Daoy (cell line): Measurements from ENCODE around the gene IGSF8. TPM values are rescaled to one million over a fixed set of nuclear protein-coding genes. Genes with fewer than 3 reads are reported as not detected.

Source experiments
- DNase-seq: peaks from one replicate; pipeline ENCODE4 v3.0.0-alpha.2; 2015; ENCODE audit warnings: low read depth
- total RNA-seq: library from RNA; depleted of rRNA; stranded (reverse); fragments of >200 nt; shearing (Covaris generic); gene quantifications from 2 replicates; pipeline ENCODE4 v1.2.3, GENCODE V29; 2014; rRNA removed

Gene IGSF8, protein sequence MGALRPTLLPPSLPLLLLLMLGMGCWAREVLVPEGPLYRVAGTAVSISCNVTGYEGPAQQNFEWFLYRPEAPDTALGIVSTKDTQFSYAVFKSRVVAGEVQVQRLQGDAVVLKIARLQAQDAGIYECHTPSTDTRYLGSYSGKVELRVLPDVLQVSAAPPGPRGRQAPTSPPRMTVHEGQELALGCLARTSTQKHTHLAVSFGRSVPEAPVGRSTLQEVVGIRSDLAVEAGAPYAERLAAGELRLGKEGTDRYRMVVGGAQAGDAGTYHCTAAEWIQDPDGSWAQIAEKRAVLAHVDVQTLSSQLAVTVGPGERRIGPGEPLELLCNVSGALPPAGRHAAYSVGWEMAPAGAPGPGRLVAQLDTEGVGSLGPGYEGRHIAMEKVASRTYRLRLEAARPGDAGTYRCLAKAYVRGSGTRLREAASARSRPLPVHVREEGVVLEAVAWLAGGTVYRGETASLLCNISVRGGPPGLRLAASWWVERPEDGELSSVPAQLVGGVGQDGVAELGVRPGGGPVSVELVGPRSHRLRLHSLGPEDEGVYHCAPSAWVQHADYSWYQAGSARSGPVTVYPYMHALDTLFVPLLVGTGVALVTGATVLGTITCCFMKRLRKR
- 26.0 and 27.6 TPM in 2 replicates for total RNA-seq

DNA sequence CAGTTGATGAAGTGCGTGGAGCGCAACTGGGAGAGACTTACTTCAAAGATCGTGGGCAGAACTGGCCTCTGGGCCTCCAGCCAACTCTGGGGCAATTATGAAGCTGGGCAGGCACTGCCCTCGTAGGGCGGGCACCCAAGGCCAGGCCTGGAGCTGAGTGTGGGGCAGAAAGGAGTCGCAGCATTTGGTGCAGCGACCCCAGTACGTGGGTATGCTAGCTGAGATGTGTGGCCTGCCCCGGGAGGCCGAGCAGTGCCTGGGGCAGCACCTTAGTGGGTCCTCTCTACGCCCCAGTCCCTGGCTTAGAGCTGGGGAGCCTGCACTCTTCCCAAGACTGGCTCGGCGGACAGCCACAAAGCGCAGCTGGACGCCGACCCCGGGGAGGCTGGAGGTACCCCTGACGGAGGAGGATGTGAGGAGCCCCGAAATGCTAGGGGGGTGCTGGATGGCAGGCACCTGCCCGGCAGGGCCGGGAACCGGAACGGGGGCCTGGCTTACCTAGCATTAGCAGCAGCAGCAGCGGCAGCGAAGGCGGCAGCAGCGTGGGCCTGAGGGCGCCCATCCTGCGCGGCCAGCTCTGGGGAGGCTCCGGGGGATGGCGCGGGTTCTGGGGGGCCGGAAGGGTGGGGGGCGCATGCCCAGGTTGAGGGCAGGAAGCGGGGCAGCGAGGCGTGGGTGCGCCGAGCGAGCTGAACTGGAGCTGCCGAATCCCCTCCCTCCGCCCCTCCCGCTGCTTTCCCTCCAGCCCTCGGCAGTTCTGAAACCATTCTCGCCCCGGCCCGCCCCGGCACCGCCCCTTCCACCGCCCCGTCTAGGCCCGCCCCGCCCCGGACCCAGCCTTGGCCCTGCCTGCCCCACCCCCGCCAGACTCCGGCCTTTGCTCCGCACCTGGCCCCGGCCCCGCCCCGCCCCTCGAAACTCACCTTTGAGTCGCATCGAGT, at the start of gene IGSF8:
TSS of gene IGSF8 (minus strand) at position 709 of the 941 bp plus-strand sequence. CDS start at position 562, 147 bp downstream.
- DNase-seq = peak; percentile 86

DNA sequence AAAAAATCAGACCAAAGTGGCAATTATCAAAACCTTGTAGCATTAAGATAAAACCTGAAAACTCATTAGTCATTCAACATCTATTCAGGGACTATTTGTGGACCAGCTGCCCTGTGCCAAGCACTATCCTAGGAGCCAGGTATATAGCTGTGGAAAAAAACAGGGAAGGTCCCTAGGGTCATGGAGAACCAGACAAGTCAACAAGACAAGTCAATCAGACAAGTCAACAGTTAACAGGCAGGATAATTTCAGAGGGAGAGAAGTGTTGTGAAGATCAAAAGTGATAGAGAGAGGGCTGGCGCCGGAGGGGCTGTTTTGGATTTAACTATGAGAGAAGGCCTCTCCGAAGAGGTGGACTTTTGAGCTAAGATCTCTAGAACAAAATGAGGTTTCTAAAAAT, 49.7 kb upstream of the IGSF8 start:
- no peak for DNase-seq

DNA sequence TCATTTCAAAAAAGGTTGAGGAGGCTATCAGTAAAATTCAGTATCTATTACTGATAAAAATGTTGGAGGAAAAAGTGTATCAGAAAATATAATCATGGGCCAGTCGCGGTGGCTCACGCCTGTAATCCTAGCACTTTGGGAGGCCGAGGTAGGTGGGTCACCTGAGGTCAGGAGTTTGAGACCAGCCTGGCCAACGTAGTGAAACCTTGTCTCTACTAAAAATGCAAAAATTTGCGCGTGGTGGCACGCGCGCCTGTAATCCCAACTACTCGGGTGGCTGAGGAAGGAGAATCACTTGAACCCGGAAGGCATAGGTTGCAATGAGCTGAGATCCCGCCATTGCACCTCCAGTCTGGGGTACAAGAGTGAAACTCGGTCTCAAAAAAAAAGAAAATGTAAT, 47.7 kb upstream of the IGSF8 start:
- no peak for DNase-seq

DNA sequence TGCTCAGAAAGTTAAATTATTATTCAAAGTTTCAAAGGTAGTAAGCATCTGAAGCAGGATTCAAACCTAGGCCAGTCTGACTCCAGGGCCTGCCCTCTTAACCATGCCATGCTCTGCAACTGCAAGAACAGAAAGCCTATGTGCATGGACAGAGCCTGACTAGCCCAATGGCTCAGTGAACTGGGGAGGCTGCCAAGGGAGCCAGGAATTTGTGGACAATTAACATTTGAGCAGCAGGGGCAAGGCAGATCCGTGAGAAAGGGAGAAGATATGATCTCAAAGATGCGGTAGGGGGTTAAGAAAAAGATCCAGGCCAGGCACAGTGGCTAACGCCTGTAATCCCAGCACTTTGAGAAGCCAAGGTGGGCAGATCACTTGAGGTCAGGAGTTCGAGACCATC, 46.5 kb upstream of the IGSF8 start:
- no peak for DNase-seq

DNA sequence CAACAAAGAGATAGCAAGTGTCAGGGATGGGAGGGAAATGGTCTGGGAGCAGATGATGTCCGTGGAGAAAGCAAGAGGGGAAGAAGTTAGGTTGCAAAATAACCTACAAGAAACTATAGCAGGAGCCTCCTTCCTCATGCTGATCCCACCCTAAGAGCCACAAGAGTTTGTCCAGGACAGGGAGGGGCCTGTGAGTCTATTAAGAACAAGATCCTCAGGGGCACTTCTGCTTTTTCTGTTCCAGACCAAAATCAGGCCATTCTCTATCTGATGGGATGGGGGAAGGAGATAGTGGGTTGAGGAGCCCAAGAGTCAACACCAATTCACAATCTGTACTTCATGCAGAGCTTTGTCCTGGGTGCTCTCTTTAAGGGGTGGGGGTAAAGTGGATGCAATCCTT, 45.3 kb upstream of the IGSF8 start:
- DNase-seq = no peak

DNA sequence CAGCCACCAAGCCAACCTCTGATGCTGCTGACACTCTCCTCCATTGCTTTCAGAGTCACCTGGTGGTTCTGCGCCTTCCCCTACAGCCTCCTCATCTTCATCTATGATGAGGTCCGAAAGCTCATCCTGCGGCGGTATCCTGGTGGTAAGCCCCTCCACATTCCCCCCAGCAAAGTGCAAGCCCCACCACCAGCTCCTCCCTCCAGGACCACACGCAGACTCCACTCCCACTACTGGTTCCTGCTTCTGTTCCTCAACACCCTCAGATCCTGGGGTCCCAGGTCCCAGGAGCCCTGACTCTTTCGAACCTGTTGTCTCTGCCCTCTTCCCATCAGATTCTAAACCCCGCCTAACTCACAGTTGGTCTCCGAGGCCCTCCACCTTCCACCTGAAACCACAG, 41.4 kb upstream of the IGSF8 start:
- DNase-seq = no peak

DNA sequence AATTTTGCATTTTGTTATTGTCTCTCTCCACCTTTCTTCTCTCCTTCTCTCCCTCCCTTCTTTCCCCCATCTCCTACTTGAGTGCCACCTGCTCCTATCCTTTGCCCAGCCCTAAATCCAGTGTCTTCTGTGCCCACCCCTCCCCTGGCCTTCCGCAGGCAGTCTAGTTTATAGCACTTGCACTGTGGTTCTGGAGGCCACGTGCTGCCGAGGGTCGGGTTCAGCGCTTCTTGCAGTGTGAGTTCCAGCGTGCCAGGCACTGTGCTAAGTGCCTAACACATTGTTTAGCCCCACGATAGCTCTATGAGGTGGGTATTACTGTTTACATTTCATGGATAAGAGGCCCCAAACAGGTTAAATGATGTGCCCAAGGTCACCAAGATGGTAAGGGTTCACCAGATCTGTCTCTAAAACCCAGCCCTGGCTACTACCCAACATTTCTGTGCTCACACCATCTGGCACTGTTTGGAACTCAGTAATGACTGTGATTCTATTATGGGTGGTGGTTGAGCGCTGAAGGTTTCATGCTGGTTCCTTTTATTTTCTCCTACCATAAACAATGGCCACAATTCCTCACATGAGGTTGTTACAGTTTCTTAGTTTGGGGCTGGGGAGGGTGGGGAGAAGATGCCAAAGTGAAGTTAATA, 38.9 kb upstream of the IGSF8 start:
- DNase-seq = no peak

DNA sequence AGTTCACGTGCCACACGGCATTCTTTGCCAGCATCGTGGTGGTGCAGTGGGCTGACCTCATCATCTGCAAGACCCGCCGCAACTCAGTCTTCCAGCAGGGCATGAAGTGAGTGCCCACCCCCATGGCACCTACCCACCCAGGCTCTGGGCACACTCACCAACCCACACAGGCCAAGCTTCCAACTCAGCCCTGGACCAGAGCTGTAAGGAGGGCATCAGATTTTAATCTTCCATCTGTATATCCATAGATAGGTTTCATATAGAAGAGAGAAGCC, 38.4 kb upstream of the IGSF8 start:
- DNase-seq = no peak

DNA sequence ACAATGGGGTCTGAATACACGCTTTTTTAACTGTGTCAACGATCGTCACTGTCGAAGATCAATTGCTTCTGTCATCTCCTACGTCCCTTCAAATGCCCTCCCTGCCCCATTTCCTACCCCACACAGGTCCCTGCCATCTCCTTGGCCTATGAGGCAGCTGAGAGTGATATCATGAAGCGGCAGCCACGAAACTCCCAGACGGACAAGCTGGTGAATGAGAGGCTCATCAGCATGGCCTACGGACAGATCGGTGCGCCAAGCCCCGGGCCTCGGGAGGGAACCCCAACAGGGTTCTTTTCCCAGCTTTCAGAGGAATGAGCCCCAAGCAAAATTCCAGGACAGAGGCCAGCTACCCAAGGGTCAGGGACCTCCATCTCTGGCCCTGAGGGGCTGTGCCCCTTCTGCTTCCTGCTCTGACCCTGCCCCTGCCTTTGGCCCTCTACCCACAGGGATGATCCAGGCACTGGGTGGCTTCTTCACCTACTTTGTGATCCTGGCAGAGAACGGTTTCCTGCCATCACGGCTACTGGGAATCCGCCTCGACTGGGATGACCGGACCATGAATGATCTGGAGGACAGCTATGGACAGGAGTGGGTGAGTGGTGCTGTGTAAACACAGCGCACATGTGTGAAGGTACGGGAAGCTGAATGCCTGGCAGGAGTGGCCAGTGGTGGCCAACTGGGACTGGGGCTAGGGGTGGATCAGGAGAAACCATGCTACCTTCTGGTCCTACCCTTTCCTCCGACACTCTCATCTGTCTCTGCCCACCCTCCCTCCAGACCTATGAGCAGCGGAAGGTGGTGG, 37.9 kb upstream of the IGSF8 start:
- DNase-seq = no peak

DNA sequence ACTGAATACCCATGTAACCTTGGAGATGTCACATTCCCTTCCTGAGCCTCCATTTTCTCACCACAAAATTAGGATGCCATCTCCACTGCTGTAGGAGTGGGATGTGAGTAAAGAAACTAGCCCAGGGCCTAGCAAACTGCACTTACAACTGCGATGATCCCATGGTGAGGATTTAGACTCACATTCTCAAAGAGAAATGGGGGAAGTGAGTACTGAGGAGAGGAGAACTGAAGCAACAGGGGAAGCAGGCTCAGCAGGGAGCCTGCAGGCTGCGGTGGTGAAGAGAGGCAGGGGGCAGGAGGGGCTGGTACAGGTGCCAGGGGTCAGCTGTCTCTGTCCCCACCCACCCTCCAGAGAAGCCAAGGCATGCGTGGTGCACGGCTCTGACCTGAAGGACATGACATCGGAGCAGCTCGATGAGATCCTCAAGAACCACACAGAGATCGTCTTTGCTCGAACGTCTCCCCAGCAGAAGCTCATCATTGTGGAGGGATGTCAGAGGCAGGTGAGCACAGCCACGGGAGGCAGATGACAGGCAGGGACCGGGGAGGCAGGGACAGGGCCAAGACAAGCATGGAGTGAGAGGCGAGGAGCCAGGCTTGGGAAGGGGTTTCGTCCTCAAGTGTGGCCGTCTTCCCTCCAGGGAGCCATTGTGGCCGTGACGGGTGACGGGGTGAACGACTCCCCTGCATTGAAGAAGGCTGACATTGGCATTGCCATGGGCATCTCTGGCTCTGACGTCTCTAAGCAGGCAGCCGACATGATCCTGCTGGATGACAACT, 36.6 kb upstream of the IGSF8 start:
- DNase-seq = no peak

DNA sequence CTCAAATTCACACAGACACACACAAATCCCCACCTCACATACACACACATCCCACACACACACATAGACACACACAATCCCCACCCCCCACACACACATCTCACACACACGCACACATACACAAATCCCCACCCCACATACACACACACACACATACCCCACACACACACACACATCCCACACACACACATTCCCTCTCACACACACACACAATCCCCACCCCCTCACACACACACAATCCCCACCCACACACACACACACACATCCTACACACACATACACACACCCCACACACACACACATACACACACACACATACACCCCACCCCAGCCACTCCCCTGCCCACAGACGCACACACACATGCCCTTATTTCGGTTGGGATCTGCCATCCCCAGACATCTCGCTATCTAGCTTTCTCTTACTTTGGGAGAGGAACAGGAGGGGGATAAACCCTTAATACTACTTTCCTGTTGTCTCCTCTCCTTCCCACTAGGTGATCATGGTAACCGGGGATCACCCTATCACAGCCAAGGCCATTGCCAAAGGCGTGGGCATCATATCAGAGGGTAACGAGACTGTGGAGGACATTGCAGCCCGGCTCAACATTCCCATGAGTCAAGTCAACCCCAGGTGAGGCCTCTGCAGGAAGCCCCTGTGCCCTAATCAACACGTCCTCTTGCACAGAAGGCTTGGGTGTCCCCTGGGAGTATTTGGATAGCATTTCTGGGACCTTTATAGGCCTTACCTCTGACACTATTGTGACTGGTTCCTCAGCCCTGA, 35.8 kb upstream of the IGSF8 start:
- no peak for DNase-seq

DNA sequence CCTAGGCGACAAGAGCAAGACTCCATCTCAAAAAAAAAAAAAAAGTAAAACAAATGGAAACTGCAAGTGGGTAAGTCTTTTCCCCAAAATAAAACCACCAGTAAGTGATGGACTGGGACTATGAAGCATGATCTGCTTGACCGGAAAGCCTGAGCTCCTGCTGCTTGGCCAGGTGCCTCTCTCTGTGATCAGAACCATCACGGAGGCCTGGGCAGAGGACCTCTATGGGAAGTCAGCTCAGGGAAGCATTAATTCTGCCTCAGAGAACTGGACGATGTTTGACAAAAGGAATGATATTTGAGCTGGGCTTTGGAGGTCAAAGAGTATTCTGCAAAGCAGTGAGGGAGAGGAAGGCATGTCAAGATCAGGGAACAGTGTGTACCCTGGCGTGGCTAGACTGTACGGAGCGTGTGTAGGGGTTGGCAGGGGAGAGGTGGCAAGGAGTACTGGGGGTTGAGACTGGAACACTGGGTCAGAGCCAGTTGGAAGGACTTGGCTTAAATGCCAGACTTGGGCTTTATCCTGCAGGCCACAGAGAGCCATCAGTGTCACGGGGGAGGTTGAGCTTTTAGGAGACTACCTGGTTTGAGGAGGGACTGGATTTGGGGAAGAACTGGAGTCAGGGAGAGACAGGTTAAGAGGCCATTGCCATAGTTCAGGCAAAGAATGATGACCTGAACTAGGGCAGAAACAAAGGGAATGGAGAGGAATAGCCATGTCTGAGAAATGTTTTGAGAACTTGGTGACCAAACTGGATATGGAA, 33.6 kb upstream of the IGSF8 start:
- DNase-seq = no peak

DNA sequence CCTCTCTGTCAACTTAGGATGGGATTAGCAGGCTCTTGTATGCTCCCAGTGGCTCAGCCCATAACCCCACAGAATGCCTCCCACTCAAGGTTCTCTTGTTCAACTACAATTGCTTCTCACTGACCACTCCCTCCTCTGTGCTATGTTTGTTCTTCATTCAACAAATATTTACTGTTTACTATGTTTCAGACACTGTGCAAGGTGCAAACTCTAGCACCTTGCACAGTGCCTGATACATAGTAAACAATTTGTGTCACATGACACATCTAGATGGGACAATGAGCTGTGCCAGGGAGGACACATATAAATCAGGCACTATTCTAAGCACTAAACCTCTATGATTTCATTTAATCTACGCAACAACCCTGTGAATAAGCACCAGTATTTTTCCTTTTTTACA, 32.5 kb upstream of the IGSF8 start:
- DNase-seq = no peak

DNA sequence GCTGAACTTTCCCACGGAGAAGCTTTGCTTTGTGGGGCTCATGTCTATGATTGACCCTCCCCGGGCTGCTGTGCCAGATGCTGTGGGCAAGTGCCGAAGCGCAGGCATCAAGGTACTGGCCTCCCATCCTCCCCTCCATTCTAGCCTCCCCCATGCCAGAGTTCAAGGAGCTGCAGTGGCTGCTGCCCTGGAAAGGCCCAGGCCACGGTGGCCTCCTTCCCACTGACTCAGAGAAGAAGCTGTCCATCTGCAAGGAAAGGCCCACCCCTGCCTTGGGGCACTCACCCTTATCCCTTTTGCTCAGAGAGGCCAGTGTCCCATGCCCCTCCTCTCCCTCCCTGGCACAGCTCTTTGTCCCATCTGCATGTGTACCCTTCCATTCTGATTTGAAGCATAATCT, 32.1 kb upstream of the IGSF8 start:
- DNase-seq = no peak

DNA sequence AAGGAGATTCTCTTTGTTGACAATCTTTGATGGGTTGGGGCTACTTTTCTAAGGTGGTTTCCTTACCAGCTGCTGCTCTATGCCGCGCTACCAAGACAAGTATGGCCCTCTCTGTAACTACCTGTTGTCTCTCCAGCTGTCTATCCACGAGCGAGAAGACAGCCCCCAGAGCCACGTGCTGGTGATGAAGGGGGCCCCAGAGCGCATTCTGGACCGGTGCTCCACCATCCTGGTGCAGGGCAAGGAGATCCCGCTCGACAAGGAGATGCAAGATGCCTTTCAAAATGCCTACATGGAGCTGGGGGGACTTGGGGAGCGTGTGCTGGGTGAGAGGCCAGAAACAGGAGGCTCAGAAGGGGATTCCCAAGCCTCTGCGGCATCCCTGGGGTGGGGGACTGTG, 31.5 kb upstream of the IGSF8 start:
- DNase-seq = no peak

DNA sequence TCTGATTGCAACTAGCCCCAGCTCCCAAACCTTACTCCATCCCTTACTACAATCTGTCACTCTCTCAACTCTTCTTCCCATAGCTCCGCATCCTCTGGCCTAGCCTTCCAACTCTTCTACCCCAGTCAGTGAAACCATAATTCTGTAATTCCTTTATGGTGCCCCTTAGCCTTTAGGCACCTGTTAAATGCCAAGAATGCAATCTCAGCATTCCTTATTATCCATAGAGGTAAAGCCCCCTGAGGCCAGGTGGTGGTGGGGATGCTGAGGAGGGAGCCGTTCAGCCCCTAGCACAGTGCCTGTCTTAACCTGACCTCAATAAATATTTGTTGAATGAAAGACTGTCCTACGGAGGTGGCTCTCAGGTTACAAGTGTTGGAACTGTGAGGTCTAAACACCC, 31.1 kb upstream of the IGSF8 start:
- DNase-seq = no peak

DNA sequence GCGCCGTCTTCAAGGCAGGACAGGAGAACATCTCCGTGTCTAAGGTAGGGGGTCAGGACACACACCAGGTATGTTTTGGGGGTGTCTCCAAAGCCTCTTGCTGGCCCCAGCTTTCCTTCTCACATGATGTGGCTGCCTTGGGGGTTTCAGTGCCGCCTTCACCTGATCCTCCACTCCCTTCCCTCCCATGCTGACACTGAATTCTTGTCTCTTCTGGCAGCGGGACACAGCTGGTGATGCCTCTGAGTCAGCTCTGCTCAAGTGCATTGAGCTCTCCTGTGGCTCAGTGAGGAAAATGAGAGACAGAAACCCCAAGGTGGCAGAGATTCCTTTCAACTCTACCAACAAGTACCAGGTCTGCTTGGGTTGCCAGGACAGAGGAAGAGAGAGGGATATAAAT, 30.6 kb upstream of the IGSF8 start:
- DNase-seq = peak; percentile 46

DNA sequence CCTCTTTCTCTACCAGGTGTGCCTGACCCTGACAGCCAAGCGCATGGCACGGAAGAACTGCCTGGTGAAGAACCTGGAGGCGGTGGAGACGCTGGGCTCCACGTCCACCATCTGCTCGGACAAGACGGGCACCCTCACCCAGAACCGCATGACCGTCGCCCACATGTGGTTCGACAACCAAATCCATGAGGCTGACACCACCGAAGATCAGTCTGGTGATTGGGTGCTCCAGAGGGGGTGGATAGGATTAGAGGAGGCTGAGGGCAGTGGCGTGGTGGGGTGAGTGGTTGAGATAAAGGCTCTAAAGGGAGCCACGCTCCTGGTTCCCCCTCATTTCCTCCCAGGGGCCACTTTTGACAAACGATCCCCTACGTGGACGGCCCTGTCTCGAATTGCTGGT, 30.2 kb upstream of the IGSF8 start:
- DNase-seq = no peak
